Limb (tissue), 2 donors: Measurements from ENCODE around the gene ACVR1.
"Not testable (repeated sequence)": the region's sequence is repeated elsewhere in the genome, so short reads cannot be mapped to it uniquely, and the experiment has no call there.

ENCODE experiments used
- DNase-seq, 2 donors: peaks; one replicate each; pipeline ENCODE4 v3.0.0-alpha.2; 2016; ENCODE audit errors: extremely low spot score in 2 of 2

Gene ACVR1

DNA sequence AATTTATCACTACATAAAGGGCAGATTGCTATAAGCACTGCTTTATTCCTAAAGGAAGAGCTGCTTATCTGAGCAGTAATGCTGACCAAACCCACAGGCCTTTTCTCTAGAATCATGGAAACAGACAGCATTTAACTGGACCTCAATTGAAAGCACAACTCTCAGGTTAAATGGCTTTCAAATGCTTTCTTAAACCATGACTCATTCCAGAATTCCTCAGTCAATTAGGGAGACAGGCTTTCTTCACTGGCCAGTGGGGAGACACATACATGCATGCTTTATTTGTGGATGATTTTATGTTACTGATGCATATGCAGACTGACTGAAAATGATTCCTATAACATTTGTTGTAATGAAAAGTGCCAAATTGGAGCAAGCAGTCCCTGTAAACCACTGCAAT is 114.6 kb downstream of the ACVR1 start:
- DNase-seq: no peak

DNA sequence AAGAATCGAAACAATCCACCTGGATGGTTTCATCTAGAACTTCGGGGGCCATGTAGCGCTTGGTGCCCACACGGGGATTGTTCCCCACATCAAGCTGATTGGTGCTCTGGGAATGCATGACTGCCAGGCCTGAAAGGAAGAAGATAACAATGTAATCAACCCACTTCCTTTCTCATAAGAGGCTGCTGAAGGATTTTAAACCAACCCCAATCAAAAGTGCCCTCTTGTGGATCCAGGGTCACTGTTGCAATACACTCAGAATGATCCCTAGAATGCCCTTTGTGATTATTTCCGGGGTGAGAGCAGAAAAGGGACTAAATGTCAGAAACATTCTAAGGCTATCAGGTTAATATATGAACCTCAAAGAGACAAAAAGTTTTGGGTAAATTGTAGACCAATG is 115.2 kb downstream of the ACVR1 start:
- DNase-seq: no peak

DNA sequence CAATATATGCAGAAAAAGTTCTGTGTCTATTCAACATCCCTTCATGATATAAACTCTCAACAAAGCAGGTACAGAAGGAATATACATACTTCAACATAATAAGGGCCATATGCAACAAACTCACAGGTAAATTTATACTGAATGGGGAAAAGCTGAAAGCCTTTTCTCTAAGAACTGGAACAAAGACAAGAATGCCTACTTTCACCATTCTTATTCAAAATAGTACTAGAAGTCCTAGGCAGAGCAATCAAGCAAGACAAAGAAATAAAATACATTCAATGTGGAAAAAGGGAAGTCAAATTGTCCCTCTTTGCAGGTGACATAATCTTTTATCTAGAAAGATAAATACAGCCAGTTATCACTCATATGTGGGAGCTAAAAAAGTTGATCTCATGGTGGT is 116.3 kb downstream of the ACVR1 start:
- no peak for DNase-seq

DNA sequence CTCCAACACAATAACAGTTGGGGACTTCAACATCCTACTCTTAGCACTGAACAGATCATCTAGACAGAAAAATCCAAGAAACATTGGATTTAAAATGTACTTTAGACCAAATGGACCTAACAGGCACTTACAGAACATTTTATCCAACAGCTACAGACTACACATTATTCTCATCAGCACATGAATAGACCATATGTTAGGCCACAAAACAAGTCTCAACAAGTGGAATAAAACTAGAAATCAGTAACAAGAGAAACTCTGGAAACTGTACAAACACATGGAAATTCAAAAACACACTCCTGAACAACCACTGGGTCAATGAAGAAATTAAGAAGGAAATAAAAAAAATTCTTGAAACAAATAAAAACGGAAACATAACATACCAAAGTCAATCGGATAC is 117.5 kb downstream of the ACVR1 start:
- DNase-seq: no peak

DNA sequence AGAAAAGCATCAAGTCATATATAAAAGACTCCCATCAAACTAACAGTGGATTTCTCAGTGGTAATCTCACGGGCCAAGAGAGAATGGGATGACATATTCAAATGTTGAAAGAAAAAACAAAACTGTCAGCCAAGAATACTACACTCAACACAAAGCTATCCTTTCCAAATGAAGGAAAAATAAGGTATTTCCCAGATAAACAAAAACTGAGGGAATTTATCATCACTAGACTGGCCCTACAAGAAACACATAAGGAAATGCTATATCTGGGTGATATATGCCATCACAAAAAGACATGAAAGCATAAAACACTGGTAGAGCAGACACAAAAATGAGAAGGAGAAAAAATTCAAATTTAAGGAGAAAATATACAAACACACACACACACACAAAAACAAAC is 118.6 kb downstream of the ACVR1 start:
- no peak for DNase-seq

DNA sequence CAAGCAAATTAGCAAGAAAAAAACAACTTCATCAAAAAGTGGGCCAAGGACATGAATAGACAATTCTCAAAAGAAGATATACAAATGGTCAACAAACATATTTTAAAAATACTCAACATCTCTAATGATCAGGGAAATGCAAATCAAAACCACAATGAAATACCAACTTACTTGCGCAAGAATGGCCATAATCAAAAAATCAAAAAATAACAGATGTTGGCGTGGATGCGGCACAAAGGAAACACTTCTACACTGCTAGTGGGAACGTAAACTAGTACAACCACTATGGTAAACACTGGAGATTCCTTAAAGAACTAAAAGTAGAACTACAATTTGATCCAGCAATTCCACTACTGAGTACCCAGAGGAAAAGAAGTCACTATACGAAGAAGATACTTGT is 119.7 kb downstream of the ACVR1 start:
- DNase-seq: not testable (repeated sequence)

DNA sequence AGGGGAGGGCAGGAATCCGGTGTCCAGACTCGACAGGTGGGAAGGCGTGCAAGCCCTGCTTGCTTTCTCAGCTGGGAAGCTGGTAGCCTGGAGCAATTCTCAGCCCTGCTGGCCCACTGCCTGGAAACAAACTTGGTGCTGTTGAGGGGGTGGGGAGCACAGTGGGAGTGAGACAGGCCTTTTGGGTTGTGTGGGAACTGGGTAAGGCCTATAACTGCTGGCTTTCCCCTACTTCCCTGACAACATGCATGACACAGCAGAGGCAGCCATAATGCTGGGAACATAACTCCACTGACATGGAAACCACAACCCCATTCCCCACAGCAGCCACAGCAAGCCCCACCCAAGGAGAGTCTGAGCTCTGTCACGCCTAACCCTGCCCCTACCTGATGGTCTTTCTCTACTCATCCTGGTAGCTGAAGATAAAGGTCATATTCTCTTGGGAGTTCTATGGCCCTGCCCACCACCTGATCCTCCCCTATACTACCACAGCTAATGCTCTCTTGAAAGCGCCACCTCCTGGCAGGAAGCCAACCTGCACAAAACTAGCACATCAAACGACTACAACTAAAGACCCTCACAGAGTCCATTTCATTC is 124.6 kb downstream of the ACVR1 start:
- no peak for DNase-seq

DNA sequence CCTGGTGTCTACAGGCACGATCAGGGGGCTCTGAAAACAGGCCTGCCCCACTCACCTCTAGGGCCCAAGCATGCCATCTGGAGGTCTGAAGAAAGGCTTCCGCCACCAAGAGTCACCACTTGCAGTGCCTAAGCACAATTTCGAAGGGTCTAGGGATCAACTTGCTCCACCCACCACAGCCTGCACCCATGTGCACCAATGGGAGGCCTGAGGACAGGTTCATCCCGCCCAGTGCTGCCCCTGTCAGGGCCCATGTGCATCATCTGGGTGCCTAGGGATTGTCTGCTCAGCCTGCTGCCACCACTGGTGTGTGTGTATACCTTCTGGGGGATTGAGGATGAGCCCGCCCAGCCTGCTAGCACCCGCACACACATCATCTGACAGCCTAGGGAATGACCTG is 126.4 kb downstream of the ACVR1 start:
- DNase-seq: no peak

DNA sequence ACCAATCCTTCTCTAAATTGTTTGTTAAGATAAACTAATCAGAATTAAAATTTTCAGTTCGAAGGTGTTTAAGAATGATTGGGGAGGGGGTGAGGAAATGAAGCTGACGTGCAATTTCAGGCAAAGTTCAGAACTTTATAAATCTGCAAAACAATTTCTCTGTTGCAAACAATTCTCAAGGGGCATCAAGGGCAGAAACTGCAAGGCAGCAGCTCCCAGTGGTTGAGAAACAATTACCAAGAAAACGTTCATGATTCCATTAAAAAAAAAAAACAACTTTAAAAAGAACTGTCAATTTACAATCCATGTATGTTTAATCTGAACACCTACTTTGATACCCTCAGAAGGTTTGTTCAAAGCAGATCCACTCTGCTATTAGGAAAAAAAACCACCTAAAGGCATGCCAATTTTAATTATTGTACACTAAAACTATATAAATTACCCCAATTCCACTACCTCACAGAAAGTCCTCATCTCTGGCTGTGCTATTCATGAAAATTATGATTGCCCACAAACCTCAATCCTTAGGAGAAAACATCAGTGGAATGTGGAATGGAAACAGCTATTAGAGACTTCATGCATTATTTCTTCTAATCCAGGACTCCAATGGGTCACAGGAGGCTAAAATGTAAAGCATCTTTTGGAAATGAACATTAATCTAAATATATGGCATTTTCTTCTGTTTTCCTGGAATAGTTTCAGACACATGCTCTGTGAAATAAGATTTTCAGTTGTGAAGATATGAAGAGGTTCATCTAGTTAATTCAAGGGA is 127.6 kb downstream of the ACVR1 start:
- no peak for DNase-seq

DNA sequence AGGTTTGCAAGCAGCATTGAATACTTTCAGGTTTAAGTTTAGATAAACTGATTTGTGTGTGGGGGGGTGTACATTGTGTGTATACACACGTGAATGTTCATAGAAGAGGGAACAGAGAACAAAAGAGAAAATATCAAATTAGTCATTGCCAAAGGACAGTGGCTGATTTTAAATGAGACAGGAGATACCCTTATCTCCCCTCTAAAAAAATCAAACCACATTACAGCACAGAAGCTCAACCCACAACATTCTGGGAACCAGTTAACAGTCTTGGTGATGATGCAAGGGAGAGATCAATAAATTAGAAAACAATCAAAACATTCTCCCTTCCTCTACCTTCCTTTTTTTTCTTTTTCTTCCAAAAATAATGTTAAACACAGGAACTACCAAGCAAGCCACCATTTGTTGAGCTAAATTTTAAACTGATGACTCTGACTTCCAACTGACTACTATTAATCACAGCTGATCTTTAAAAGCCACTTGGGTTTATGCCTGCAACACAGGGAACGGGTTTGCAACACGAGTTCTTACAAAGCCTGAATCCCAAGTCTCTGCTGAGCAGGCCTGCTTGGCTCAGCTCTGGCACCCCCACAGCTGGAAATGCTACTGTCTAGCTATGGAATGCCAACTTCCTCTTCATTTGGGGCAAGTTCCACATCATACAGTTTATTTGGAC is 128.3 kb downstream of the ACVR1 start:
- no peak for DNase-seq

DNA sequence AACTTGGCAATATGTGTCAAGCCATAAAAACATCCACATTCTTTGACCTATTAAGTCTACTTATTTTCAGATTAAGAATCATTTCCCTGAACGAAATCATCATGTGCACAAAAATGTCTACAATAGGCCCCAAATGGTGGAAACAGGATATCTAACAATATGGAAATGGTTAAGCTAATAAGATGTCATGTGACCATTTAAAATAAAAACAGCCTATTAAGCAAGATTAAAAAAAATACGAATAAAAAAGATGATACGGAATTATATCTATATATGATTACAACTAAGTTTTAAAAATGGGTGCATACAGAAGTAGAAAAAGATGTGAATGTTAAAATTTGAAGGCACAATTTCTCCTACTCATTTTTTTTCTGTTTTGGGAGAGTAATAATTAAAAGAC is 128.8 kb downstream of the ACVR1 start:
- DNase-seq: no peak

DNA sequence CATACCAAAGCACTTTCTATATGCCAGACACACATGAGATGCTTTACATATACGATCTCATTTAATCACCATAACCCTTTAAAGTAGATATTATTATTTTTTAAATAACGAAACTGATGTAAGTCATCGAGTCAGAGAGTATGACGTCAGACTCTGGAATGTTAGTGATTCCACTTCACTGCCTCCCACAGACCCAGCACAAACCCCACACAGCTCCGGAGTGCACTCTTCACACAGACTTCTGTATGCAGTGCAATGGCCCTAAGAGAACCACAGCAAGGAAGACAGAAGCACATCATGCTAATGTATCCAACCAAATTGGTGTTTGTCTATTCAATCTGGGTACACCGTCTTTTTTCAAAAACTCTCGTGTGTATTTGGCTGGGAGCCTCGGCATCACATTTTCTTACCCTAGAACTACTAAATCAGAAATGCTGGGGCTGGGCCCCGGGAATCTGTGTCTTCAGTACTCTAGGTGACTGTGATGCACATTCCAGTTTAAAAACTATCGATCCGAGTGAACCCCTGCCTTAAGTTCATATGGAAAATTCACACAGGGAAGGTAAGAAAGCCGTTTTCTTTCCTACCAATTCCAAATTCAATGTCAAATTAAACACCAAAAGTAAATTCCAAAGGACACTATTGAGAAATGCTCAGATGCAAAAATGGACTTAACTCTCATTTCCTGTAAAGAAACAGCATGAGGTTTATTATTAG is 129.7 kb downstream of the ACVR1 start:
- DNase-seq: no peak

DNA sequence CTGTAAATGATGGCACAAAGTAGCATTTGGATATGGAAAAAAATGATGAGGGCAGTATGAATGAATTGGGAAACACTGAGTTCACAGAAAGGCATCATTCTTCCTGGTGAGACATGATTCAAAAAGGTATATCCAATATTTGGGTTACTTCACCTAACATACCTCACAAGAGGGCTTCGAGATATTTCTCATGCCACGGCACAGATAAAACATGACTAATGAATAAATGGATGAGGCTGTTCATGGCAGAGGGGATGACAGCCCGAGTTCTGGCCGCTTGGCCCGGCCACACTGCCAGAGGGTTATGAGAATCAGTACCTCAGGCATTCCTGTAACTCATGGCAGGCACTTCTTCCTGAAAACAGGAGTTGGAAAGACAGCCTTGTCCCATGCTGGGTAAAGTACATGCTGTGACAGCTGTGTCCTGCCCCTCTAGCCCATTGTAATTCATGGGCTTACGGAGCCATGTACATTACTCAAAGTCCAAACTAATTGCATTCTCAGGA is 131.5 kb downstream of the ACVR1 start:
- DNase-seq: no peak

DNA sequence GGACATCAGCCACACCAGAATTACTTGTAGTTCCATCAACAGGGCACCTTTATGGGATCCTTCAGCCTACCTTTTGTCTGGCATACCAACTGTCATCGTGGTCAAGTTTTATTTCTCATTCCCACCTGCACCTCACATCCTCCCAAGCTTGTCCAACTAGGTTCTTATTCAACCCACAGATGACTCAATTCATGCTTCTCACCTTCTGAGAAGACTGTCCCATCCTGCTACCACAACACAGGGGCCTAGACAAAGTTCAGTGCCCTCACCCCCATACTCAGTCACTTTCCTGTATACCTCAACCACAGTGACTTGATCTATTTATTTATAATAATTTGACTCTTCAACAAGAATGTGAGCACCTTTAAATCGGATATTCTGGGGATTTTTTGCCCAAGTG is 133.1 kb downstream of the ACVR1 start:
- no peak for DNase-seq

DNA sequence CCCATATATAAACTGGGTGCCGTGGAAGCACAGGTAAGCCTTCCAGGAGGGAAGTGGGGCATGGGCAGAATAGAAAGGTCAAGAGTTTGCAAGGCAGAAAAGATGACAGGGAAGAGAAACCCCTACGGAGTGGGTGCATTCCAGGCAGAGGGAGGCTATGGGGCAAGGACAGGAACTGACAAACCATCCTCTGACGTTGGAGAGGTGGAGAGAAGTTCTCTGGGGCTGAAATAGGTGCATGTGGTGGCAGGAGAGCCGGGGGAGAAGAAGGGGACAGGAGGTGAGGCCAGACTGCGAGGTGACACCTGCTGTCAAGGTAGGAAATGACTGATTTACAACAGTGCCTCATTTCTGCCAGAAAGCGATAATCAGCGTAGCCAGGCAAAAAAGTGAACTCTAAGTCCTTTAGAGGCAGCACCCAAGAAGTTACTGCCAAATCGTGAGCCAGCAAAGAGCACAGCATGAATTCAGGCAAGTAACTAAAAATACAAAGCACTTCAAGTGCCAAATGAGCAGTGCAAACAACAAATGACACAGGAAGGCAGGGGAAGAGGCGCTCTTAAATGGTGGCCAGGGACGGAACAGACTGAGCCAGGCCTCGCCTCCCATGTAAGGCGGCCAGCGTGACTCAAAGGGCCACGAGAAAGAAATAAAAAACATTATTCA is 134.2 kb downstream of the ACVR1 start:
- DNase-seq: no peak

DNA sequence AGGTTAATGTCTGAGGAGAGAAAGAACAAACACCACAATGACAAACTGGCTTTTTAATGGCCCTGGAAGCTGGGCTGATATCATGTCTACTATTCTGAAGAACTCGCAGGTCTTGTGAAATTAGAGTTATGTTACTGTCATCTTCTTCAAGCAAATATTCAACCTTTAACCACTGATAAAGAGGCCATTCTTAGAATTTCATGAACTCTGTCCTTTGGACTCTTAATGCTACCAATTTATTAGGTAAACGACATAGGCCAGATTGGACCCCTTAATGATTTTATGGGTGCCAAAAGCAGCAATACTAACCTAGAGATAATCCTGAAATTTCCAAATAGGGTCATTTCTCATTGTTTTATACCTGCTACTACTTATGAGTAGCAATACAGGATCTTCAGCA is 138.5 kb downstream of the ACVR1 start:
- no peak for DNase-seq

DNA sequence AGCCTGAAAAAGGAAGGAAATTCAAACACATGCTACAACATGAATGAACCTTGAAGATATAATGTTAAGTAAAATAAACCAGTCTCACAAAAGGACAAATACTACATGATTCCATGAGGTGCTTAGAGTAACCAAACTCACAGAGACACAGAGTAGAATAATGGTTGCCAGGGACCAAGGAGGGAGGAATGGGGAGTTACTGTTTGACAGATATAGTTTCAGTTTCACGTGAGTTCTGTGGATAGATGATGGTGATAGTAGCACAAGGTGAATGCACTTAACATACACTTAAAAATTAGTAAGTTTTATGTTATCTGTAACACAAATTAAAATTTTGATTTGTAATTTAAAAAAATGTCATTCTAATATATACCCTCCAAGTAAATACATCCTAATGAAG is 140.6 kb downstream of the ACVR1 start:
- no peak for DNase-seq

DNA sequence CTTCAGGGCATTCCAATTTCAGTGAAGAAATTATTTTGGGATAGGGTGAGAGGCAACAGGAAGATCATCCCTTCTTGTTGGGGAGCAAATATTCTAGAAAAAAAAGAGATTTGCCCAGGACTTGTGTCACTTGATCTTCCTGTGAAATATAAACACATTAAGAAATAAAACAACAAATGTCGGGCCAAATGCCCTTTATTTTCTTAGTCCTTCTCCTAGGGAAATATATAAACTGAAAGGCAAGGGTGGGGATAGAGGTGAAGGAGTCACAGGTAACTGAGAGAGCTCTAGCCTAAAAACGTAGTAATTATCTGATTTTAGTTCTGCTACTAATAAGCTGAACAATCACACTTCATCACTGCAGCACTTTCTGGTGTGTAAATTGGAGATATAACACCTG is 142.9 kb downstream of the ACVR1 start:
- DNase-seq: no peak

DNA sequence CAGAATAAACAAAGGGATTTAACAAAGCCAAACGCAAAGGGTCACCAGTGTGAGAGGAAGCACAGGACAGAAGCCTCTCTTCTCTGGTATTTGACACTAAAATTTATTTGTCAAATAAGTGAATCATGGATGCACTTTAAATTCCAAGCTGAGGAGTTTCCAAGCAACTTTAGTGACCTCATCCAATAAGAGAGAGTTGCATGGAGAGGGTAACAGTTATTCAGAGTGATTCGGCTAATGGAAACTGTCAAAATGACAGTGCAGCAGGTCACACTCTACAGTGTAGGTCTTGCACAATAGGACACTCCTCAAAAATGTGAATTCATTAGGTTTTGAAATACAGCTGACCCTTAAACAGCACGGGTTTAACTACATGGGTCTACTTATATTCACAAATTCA is 143.5 kb downstream of the ACVR1 start:
- DNase-seq: no peak

DNA sequence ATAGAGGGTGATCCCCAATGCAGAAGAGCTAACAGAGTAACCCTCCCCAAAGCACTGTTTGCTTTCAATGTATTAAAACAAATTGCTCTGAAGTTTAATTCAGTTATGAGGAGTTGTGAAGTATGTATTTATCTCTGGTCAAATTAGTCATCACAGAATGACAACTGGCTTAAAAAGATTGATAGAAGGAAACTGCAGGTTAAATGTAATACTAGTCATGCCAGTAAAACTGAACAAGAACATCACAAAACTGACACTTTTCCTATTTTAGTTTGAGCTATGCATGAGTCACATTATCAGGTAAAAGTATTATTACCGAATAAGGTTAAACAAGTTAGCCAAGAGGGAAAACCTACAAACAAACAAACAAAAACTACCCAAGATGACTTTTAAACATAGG is 148.4 kb downstream of the ACVR1 start:
- no peak for DNase-seq

DNA sequence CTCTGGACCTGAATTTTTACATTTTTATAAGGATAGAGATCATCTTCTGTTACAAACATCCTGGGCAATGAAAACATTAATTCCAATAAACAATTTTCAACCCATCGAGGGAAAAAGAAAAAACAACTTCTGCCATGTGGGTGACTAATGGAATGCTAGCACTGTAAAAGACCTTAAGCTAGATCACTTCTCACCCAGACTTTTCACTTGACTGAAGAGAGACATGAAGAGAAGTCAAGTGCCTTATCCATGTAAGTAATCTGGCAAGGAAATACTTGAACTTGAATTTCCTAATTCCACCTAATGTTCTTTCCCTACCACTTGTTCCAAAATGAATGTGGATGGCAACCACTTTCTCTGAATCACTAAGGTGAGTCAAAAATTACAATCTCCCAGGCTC is 149.2 kb downstream of the ACVR1 start:
- DNase-seq: no peak

DNA sequence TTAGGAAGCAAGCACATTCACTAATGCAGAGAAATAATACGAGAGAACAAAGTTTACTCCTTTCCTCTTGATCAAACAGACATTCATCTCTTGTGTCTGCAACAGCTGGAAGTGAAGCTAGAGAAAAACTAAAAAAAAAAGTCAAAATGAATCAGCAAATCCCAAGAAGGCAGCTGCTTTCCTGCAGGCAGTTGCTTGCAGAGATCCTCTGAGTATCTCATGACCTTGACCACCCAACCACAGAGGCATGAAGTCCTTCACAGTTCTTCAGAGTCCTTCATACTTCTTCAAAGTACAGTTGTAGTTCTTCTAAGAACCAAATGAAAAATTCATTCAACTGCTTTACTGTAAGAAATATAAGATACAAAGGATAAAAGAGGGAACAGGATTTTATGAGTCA is 150.3 kb downstream of the ACVR1 start:
- DNase-seq: no peak
